Activated CD4-positive, alpha-beta memory T cell treated with anti-CD3 and anti-CD28 coated beads, Interleukin-2, amount 10 ng/mL, durations not matched to agents 7 days and 5 days (primary cell): ENCODE data around the gene DMKN. TPM values are rescaled to one million over a fixed set of nuclear protein-coding genes. Genes with fewer than 3 reads are reported as not detected.
A peak's percentile ranks its signal among the peaks of the same experiment; 100 is the strongest.

Experiments
- CTCF ChIA-PET: fragments of 350-600 bp; sonication (Branson Sonifier 250); formaldehyde crosslinking; loops from one replicate; lab custom pipeline; 2021; ENCODE audit warnings: antibody characterized with exemption, inconsistent platforms; lab: Charles Lee
- POLR2A ChIA-PET: fragments of 350-600 bp; sonication (Branson Sonifier 250); formaldehyde crosslinking; loops from one replicate; lab custom pipeline; 2021; ENCODE audit warnings: antibody characterized with exemption; lab: Charles Lee
- DNase-seq: peaks from one replicate; pipeline ENCODE4 v3.0.0-alpha.2; 2020
- H3K27ac Mint-ChIP-seq: one replicate; pipeline ENCODE4 v1.8.0; 2021; ENCODE audit warnings: mild to moderate bottlenecking, mixed read lengths
- H3K27me3 Mint-ChIP-seq: one replicate; pipeline ENCODE4 v1.8.0; 2021; ENCODE audit warnings: mixed read lengths
- H3K36me3 Mint-ChIP-seq: one replicate; pipeline ENCODE4 v1.8.0; 2021; ENCODE audit warnings: low read depth, mixed read lengths
- H3K4me1 Mint-ChIP-seq: one replicate; pipeline ENCODE4 v1.8.0; 2021; ENCODE audit warnings: mixed read lengths
- H3K4me3 Mint-ChIP-seq: one replicate; pipeline ENCODE4 v1.8.0; 2021; ENCODE audit warnings: mild to moderate bottlenecking, mixed read lengths
- H3K9me3 Mint-ChIP-seq: one replicate; pipeline ENCODE4 v1.8.0; 2021; ENCODE audit warnings: mixed read lengths
- total RNA-seq, 2 experiments: library from RNA; stranded (reverse); gene quantifications; one replicate each; pipeline ENCODE4 v1.2.3, GENCODE V29; 2021

DMKN gene
- total RNA-seq, 2 experiments from 2014 or later = not detected

GRCh38 chr19:35512831-35513627 lies 420 bp downstream of the DMKN start:
- ChIA-PET POLR2A (no interaction called here), CTCF (no interaction called here)
- Mint-ChIP-seq H3K27me3 (peaks cover 44% of the 10 kb centered on the region), H3K27ac (no peak overlapping the region), H3K9me3 (no peaks in the 10 kb centered on the region), H3K4me3 (no peak overlapping the region), H3K4me1 (peaks cover 17% of the 10 kb centered on the region), H3K36me3 (no peaks in the 10 kb centered on the region)
- DNase-seq = no peak

- H3K27me3 Mint-ChIP-seq = peaks cover 56% of the 10 kb centered on the region
- H3K4me3 Mint-ChIP-seq = no peak overlapping the region
- peaks cover 17% of the 10 kb centered on the region for H3K4me1 Mint-ChIP-seq
- no peak overlapping the region for H3K27ac Mint-ChIP-seq
- CTCF ChIA-PET = interaction anchor here (1.1 to 1.9 kb wide), 7 partner anchors 9 to 186 kb away, joined by 3 to 7 read pairs (median 4); no protein-coding TSS in a partner anchor
- DNase-seq = no peak
- H3K9me3 Mint-ChIP-seq = no peaks in the 10 kb centered on the region
- POLR2A ChIA-PET = no interaction called here
- no peaks in the 10 kb centered on the region for H3K36me3 Mint-ChIP-seq
Measured at GRCh38 chr19:35511337-35511736, 2.1 kb downstream of the DMKN start.

DNA sequence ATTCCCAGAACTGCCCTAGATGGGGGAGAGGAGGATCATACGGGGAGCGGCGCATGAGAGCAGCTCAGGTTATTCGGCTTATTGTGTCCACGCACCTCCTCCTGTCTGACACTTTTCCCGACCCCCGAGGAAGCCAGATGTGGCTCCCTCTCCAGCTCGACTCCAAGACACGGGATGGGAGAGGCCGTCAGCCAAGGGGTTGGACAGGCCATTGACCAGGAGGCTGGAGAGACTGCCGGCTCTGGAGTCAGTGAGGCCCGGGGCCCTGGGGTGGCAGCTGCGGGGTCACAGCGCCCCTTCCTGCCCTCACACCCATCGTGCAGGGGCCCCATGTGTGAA lies 2.9 kb downstream of the DMKN start:
- no peak overlapping the region for H3K27ac Mint-ChIP-seq
- H3K36me3 Mint-ChIP-seq = no peaks in the 10 kb centered on the region
- no peaks in the 10 kb centered on the region for H3K9me3 Mint-ChIP-seq
- CTCF ChIA-PET = interaction anchor here (0.6 to 2.4 kb wide), 19 partner anchors 9 to 515 kb away, joined by 3 to 12 read pairs (median 4); partner anchors contain the start of genes COX6B1 and HAUS5
- POLR2A ChIA-PET = interaction anchor here (1.1 kb wide), 1 partner anchor 15 kb away, joined by 3 read pairs; no protein-coding TSS in a partner anchor
- peaks cover 63% of the 10 kb centered on the region for H3K27me3 Mint-ChIP-seq
- peaks cover 17% of the 10 kb centered on the region for H3K4me1 Mint-ChIP-seq
- DNase-seq = no peak
- no peak overlapping the region for H3K4me3 Mint-ChIP-seq

- Mint-ChIP-seq H3K4me1 (peaks cover 17% of the 10 kb centered on the region), H3K9me3 (no peaks in the 10 kb centered on the region), H3K36me3 (no peaks in the 10 kb centered on the region), H3K4me3 (no peak overlapping the region), H3K27ac (no peak overlapping the region), H3K27me3 (peaks cover 67% of the 10 kb centered on the region)
- POLR2A ChIA-PET = interaction anchor here (1.1 kb wide), 1 partner anchor 15 kb away, joined by 3 read pairs; no protein-coding TSS in a partner anchor
- peak; percentile 70 for DNase-seq
- CTCF ChIA-PET = interaction anchor here (0.6 to 2.4 kb wide), 23 partner anchors 9 to 515 kb away, joined by 3 to 12 read pairs (median 4); partner anchors contain the start of genes COX6B1 and HAUS5
Measured at GRCh38 chr19:35509861-35510625, 3.4 kb downstream of the DMKN start.

GRCh38 chr19:35509018-35509652 lies 4.3 kb downstream of the DMKN start:
- Mint-ChIP-seq H3K27me3 (peaks cover 65% of the 10 kb centered on the region), H3K36me3 (no peaks in the 10 kb centered on the region), H3K27ac (no peak overlapping the region), H3K4me3 (no peak overlapping the region), H3K4me1 (peaks cover 17% of the 10 kb centered on the region), H3K9me3 (no peaks in the 10 kb centered on the region)
- CTCF ChIA-PET = interaction anchor here (0.9 to 2.4 kb wide), 8 partner anchors 14 to 156 kb away, joined by 3 to 12 read pairs (median 4); no protein-coding TSS in a partner anchor
- POLR2A ChIA-PET = interaction anchor here (0.6 kb wide), 1 partner anchor 52 kb away, joined by 3 read pairs; no protein-coding TSS in a partner anchor
- peak; percentile 40 for DNase-seq

GRCh38 chr19:35508129-35508528 lies 5.3 kb downstream of the DMKN start:
- Mint-ChIP-seq H3K27ac (no peak overlapping the region), H3K9me3 (no peaks in the 10 kb centered on the region), H3K36me3 (no peaks in the 10 kb centered on the region), H3K4me1 (peaks cover 17% of the 10 kb centered on the region), H3K27me3 (peaks cover 64% of the 10 kb centered on the region), H3K4me3 (no peak overlapping the region)
- ChIA-PET POLR2A (no interaction called here), CTCF (interaction anchor here (1.4 to 1.5 kb wide), 2 partner anchors 45 to 50 kb away, joined by 3 read pairs; no protein-coding TSS in a partner anchor)
- DNase-seq = no peak

GRCh38 chr19:35507561-35507960 lies 5.9 kb downstream of the DMKN start:
- POLR2A ChIA-PET = interaction anchor here (0.7 kb wide), 1 partner anchor 14 kb away, joined by 3 read pairs; no protein-coding TSS in a partner anchor
- no peak overlapping the region for H3K27ac Mint-ChIP-seq
- no peak overlapping the region for H3K4me3 Mint-ChIP-seq
- no peaks in the 10 kb centered on the region for H3K36me3 Mint-ChIP-seq
- peaks cover 17% of the 10 kb centered on the region for H3K4me1 Mint-ChIP-seq
- no peak for DNase-seq
- CTCF ChIA-PET = no interaction called here
- peaks cover 58% of the 10 kb centered on the region for H3K27me3 Mint-ChIP-seq
- H3K9me3 Mint-ChIP-seq = no peaks in the 10 kb centered on the region

DNA sequence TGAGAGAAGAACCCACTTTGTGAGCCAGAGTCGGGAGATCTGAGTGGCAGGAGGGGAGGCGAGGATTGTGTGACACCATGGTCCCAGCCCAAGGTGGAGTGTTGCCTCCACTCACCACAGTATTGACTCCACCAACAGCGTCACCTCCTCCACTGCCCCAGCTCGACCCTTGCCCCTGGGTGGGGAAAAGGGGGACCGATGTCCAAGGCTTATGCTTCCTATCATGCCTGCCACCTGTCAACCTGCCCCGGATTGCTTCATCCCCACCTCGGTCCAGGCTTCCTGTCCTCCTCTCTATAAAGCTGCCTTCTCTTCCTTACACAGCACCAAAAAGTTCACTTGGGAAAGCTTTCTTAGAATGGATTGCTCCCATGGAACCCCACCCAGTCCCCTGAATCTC lies 7.4 kb downstream of the DMKN start:
- ChIA-PET CTCF (interaction anchor here (0.9 to 1.9 kb wide), 2 partner anchors 11 kb away, joined by 4 to 8 read pairs; no protein-coding TSS in a partner anchor), POLR2A (no interaction called here)
- H3K36me3 Mint-ChIP-seq = no peaks in the 10 kb centered on the region
- no peak overlapping the region for H3K27ac Mint-ChIP-seq
- H3K27me3 Mint-ChIP-seq = peaks cover 52% of the 10 kb centered on the region
- peaks cover 21% of the 10 kb centered on the region for H3K4me1 Mint-ChIP-seq
- no peak for DNase-seq
- no peak overlapping the region for H3K4me3 Mint-ChIP-seq
- H3K9me3 Mint-ChIP-seq = no peaks in the 10 kb centered on the region

DNA sequence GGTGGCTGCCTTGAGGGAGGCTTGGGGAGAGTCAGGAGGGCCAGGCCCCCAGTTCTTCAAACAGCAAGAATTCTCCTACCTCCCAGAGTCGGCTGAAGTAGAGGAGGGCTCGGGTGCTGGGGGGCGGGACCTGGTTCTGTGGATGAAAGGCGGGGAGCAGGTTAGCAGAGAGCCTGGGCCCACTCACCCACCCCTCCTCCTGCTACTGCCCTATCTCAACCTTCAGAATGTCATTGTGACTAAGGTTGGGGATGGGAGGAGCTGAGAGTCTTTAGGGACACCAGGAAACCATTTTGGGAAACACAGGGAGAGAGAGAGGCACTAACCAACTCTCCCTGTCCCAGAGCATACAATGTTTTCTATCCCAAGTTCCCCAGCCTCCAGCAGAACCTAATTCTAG lies 10.7 kb downstream of the DMKN start:
- POLR2A ChIA-PET = no interaction called here
- DNase-seq = no peak
- Mint-ChIP-seq H3K4me3 (no peak overlapping the region), H3K36me3 (no peaks in the 10 kb centered on the region), H3K9me3 (no peaks in the 10 kb centered on the region), H3K27ac (no peak overlapping the region), H3K27me3 (peaks cover 24% of the 10 kb centered on the region), H3K4me1 (peaks cover 4% of the 10 kb centered on the region)
- CTCF ChIA-PET = interaction anchor here (2.4 kb wide), 1 partner anchor 8 kb away, joined by 7 read pairs; no protein-coding TSS in a partner anchor

DNA sequence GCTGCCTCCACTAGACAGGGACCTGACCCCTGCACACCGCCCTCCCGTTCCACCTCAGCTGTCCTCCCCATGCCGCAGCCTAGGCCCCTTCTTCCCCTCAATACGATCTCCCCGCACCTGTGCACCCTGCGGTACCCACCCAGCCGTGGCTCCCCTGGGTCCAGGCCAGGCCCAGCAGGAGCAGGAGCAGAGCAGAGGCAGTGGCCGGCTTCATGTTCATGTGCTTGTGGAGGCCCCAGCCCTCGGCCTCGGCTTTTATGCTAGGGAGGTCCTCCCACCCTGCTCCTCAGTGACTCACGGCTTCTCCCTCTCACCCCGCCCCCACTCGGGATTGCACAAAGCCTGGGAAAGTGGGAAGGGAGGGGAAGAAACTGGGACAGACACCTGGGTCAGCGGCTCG lies 11.8 kb downstream of the DMKN start:
- H3K27ac Mint-ChIP-seq = no peak overlapping the region
- ChIA-PET CTCF (interaction anchor here (2.4 kb wide), 1 partner anchor 9 kb away, joined by 7 read pairs; no protein-coding TSS in a partner anchor), POLR2A (no interaction called here)

DNA sequence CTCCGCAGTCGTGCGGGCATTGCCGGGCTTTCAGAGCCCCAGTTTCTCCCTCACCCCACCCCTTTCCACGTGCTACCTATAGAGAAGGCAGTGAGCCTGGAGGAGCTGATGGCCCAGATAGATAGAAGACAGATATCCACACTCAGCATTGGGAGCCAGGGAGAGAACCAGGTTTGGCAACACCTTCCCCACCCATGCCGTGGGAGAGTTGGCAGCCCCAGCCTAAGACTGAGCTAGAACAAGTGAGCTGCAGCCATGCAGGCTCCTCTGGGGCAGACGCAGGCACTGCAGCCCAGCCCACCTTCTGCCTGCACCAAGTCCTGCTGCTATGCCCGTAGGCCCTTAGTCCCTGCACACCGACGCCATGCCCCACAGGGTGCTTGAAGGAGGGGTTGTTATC lies 12.8 kb downstream of the DMKN start:
- H3K4me1 Mint-ChIP-seq = peaks cover 4% of the 10 kb centered on the region
- DNase-seq = no peak
- no peaks in the 10 kb centered on the region for H3K9me3 Mint-ChIP-seq
- POLR2A ChIA-PET = no interaction called here
- H3K36me3 Mint-ChIP-seq = no peaks in the 10 kb centered on the region
- CTCF ChIA-PET = interaction anchor here (2.4 kb wide), 1 partner anchor 10 kb away, joined by 7 read pairs; no protein-coding TSS in a partner anchor
- H3K27me3 Mint-ChIP-seq = peaks cover 11% of the 10 kb centered on the region
- H3K27ac Mint-ChIP-seq = no peak overlapping the region
- no peak overlapping the region for H3K4me3 Mint-ChIP-seq

More for the DNA sequence above, 11.8 kb downstream of the DMKN start:
- Mint-ChIP-seq H3K9me3 (no peaks in the 10 kb centered on the region), H3K4me3 (no peak overlapping the region), H3K27me3 (peaks cover 19% of the 10 kb centered on the region), H3K4me1 (peaks cover 4% of the 10 kb centered on the region), H3K36me3 (no peaks in the 10 kb centered on the region)
- DNase-seq = no peak

GRCh38 chr19:35498984-35499527 lies 14.4 kb downstream of the DMKN start:
- POLR2A ChIA-PET = no interaction called here
- H3K36me3 Mint-ChIP-seq = no peaks in the 10 kb centered on the region
- no peak overlapping the region for H3K4me3 Mint-ChIP-seq
- CTCF ChIA-PET = no interaction called here
- DNase-seq = no peak
- H3K27me3 Mint-ChIP-seq = peaks cover 10% of the 10 kb centered on the region
- H3K4me1 Mint-ChIP-seq = peaks cover 5% of the 10 kb centered on the region
- H3K9me3 Mint-ChIP-seq = no peaks in the 10 kb centered on the region
- no peak overlapping the region for H3K27ac Mint-ChIP-seq
